ENCODE results near the gene STRIP1.

GRCh38 chr1:110004583-110004982, 29.8 kb upstream of the STRIP1 start:
- TF ChIP-seq CTCF (IDR thresholded peaks at IDR 0.05; ENCODE audit: low read length) (no peak), EZH2phosphoT487 (IDR thresholded peaks at IDR 0.05; ENCODE audit: low read length) (no peak), EZH2 (optimal IDR thresholded peaks at IDR 0.05; ENCODE audit: low read depth, low read length) (no peak)

All from MM.1S (cell line).